CD4-positive, alpha-beta T cell (primary cell): ENCODE data around the gene ZNHIT1. TPM values are rescaled to one million over a fixed set of nuclear protein-coding genes. Genes with fewer than 3 reads are reported as not detected.

Source experiments
- ATAC-seq: fragments of 200-7000 bp; cut with Tn5 transposase; one replicate; pipeline ENCODE4 v1.10.0; 2022; ENCODE audit warnings: mild to moderate bottlenecking; ENCODE audit not compliant: poor library complexity
- CTCF ChIA-PET: fragments of 350-600 bp; sonication (Branson Sonifier 250); formaldehyde crosslinking; loops from one replicate; lab custom pipeline; 2021; ENCODE audit warnings: antibody characterized with exemption, inconsistent platforms; lab: Charles Lee
- POLR2A ChIA-PET: fragments of 350-600 bp; sonication (Branson Sonifier 250); formaldehyde crosslinking; loops from one replicate; lab custom pipeline; 2021; ENCODE audit warnings: antibody characterized with exemption, inconsistent platforms; lab: Charles Lee
- DNase-seq, 14 experiments: peaks; one replicate each; pipeline ENCODE4 v3.0.0-alpha.2; 2013 to 2020; ENCODE audit warnings: mixed read lengths in 2 of 14
- H3K27ac ChIP-seq, 2 donors: one replicate each; pipeline versions ENCODE4 v1.5.1 to v1.7.0; 2013; ENCODE audit warnings: low read length in 2 of 2, low read depth in 1 of 2, mild to moderate bottlenecking in 1 of 2
- H3K27me3 ChIP-seq, 2 experiments: 1 replicate in 1 of 2; 2 replicates in 1 of 2; pipeline versions ENCODE4 v1.6.1 to v1.7.0; 2013; ENCODE audit warnings: low read length in 2 of 2, control low read depth in 1 of 2, mild to moderate bottlenecking in 1 of 2, moderate library complexity in 1 of 2; ENCODE audit not compliant: insufficient read depth in 2 of 2, control insufficient read depth in 1 of 2
- H3K36me3 ChIP-seq: one replicate; pipeline ENCODE4 v1.6.1; 2013; ENCODE audit warnings: low read length, control low read depth; ENCODE audit not compliant: insufficient read depth
- H3K4me1 ChIP-seq: one replicate; pipeline ENCODE4 v1.6.1; 2013; ENCODE audit warnings: low read length, control low read depth; ENCODE audit not compliant: insufficient read depth
- H3K4me3 ChIP-seq: one replicate; pipeline ENCODE4 v1.5.1; 2013; ENCODE audit warnings: mild to moderate bottlenecking, low read length, moderate library complexity
- H3K9me3 ChIP-seq, 2 experiments: 1 replicate in 1 of 2; 2 replicates in 1 of 2; pipeline versions ENCODE4 v1.6.1 to v1.7.0; 2013; ENCODE audit warnings: low read length in 2 of 2, mild to moderate bottlenecking in 2 of 2, control low read depth in 1 of 2, moderate library complexity in 1 of 2; ENCODE audit not compliant: control insufficient read depth in 1 of 2, insufficient read depth in 1 of 2
- H3K27ac Mint-ChIP-seq: one replicate; pipeline ENCODE4 v1.8.0; 2020; ENCODE audit warnings: mixed read lengths
- H3K27me3 Mint-ChIP-seq: one replicate; pipeline ENCODE4 v1.8.0; 2021; ENCODE audit warnings: mixed read lengths
- H3K36me3 Mint-ChIP-seq: one replicate; pipeline ENCODE4 v1.8.0; 2021; ENCODE audit warnings: low read depth, mixed read lengths
- H3K4me1 Mint-ChIP-seq: one replicate; pipeline ENCODE4 v1.8.0; 2021; ENCODE audit warnings: low read depth, mixed read lengths
- H3K4me3 Mint-ChIP-seq: one replicate; pipeline ENCODE4 v1.8.0; 2020; ENCODE audit warnings: mild to moderate bottlenecking, mixed read lengths
- H3K9me3 Mint-ChIP-seq: one replicate; pipeline ENCODE4 v1.8.0; 2020; ENCODE audit warnings: mixed read lengths
- intact Hi-C, 2 experiments: fragments of 100-400 bp; cut with DNase I in 1 of 2; cut with micrococcal nuclease in 1 of 2; formaldehyde crosslinking; loops; one replicate each; pipeline versions ENCODE4 v1.15.1 to v1.9.0; 2023 to 2025; cut with DNase I, micrococcal nuclease
- total RNA-seq, 174 experiments: library from RNA in 2 of 174; stranded (reverse) in 2 of 174; gene quantifications; one replicate each; pipeline ENCODE4 v1.2.3 and lab custom pipeline; 2021 to 2026
- TF ChIP-seq, protein P1 (sequence below): fragments of 200-600 bp; IDR thresholded peaks from one replicate; pipeline ENCODE4 v1.8.0; 2022; ENCODE audit warnings: antibody characterized with exemption, mild to moderate bottlenecking

The ZNHIT1 gene
- total RNA-seq, 2 experiments from 2014 or later, result 28.4 to 30.6 TPM

DNA sequence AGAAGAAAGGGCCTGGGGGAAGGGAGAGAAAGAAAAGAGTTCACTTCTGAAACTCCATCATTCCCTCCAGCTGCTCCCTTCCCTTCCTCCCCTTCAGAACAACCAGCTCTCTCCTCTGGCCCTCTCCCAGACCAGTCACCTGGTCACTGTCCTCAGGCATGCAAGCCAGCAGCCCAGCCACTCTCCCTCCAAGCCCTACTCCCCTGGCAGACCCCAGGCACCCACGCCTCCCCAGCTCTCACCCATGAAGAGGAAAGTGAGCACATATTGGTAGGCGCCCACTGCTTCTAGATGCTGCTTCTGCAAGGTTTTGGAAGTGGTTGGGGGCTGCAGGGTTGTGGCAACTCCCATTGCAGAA, 17.5 kb upstream of the ZNHIT1 start:
- CTCF ChIA-PET, result no interaction called here
- Mint-ChIP-seq H3K4me3 (no peak overlapping the region), H3K27ac (no peak overlapping the region), H3K27me3 (peaks cover 40% of the 10 kb centered on the region), H3K4me1 (peaks cover 15% of the 10 kb centered on the region), H3K36me3 (peaks cover 4% of the 10 kb centered on the region), H3K9me3 (no peaks in the 10 kb centered on the region)
- POLR2A ChIA-PET, result no interaction called here
- H3K36me3 ChIP-seq, result no peaks in the 10 kb centered on the region
- intact Hi-C loops, result no loop called here
- H3K27ac ChIP-seq, result no peak overlapping the region
- no peak overlapping the region for H3K4me3 ChIP-seq
- DNase-seq, result no peak
- TF ChIP-seq, protein P1, sequence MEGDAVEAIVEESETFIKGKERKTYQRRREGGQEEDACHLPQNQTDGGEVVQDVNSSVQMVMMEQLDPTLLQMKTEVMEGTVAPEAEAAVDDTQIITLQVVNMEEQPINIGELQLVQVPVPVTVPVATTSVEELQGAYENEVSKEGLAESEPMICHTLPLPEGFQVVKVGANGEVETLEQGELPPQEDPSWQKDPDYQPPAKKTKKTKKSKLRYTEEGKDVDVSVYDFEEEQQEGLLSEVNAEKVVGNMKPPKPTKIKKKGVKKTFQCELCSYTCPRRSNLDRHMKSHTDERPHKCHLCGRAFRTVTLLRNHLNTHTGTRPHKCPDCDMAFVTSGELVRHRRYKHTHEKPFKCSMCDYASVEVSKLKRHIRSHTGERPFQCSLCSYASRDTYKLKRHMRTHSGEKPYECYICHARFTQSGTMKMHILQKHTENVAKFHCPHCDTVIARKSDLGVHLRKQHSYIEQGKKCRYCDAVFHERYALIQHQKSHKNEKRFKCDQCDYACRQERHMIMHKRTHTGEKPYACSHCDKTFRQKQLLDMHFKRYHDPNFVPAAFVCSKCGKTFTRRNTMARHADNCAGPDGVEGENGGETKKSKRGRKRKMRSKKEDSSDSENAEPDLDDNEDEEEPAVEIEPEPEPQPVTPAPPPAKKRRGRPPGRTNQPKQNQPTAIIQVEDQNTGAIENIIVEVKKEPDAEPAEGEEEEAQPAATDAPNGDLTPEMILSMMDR, result no peak
- peaks cover 0 to 13% of the 10 kb centered on the region in 2 experiments for H3K9me3 ChIP-seq
- peaks cover 37% of the 10 kb centered on the region for H3K4me1 ChIP-seq
- H3K27me3 ChIP-seq, result peaks cover 18 to 24% of the 10 kb centered on the region in 2 experiments
- no peak for ATAC-seq

DNA sequence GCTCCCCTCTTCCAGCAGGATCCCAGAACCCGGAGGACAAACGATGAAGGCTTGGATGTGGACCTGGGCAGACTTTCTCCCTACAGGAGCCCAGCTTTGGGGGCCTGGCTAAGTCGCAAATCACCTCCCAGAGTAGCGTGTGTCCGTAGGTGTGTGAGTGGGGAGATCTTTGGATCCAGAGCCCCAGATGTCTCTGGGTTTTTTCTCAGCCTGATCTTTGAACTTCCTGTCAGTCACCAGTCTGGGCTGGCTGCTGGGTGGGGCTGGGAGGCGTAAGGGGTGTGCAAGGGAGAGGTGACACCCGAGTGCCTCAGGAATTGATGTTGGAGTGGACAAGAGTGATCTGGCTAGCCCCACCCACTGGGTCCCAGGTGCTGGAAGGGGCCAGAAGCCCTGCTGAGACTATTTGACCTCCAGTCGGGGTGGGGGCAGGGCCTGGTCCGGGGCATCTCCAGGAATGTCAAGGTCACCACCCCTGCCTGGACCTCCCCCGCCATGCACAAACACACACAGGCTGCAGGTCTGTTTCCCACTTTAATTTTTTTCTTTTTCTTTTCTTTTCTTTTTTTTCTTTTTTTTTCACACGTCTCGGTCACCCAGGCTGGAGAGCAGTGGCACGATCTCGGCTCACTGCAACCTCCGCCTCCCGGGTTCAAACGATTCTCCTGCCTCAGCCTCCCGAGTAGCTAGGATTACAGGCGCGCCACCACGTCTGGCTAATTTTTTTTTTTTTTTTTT, 16.9 kb upstream of the ZNHIT1 start, which contains the start of gene MOGAT3:
Gene MOGAT3 (minus strand): TSS at position 175 of the 738 bp plus-strand sequence. CDS start 182 bp downstream, outside the sequence.
- ChIA-PET POLR2A (no interaction called here), CTCF (no interaction called here)
- H3K27me3 Mint-ChIP-seq, result peaks cover 40% of the 10 kb centered on the region
- Histone ChIP-seq H3K9me3 (peaks cover 0 to 13% of the 10 kb centered on the region in 2 experiments), H3K27ac (no peak within 1 kb of the TSS), H3K27me3 (peaks cover 18 to 24% of the 10 kb centered on the region in 2 experiments), H3K36me3 (no peaks in the 10 kb centered on the region), H3K4me1 (peaks cover 37% of the 10 kb centered on the region), H3K4me3 (no peak within 1 kb of the TSS)
- H3K4me3 Mint-ChIP-seq, result peak within 1 kb of the TSS; percentile 79
- peaks cover 15% of the 10 kb centered on the region for H3K4me1 Mint-ChIP-seq
- intact Hi-C loops, result no loop called here
- no peak within 1 kb of the TSS for H3K27ac Mint-ChIP-seq
- no peak for DNase-seq
- H3K9me3 Mint-ChIP-seq, result no peaks in the 10 kb centered on the region
- ATAC-seq, result peak; percentile 58
- H3K36me3 Mint-ChIP-seq, result peaks cover 4% of the 10 kb centered on the region
- TF ChIP-seq, protein P1, result no peak

DNA sequence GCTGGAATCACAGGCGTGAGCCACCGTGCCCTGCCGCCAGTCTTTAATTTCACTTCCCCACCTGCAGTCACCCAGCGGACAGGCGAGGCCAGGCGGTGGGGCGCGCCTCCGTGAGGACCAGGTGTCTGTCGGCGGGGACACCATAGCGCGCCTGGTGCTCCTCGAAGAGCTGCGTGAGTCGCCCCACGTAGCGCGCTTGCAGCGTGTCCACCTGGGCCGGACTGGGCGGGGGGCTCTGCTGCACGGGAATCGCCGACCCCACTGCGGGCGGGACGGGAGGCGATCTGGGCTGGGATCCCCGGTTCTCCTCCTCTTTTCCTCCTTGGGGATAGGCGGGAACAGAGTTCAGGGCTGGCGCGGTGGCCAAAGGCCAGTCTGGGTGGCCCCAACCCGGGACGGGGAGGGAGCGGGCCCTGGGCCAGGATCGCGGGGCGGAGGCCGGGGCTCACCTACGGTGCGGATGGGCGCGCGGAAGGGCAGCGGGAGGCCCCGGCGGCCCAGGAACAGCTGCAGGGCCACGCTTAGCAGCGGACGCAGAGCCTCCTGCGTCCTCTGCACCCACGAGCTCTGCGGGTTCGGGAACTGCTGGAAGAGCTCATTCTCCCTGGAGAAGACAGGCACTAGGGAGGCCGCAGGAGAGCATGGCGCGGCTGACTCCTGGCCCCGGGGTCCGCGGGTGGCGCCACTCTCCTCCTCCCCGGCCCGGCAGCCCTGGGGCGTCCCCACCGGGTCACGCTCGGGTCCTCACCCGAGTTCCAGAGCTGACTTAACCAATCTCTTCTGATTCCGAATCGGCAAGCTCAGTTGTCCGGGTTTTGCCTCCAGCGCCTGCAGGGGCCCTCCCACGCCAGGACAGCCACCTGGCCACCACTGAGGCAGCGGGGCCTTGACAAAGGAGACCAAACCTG, 16.0 kb upstream of the ZNHIT1 start:
- TF ChIP-seq, protein P1, result no peak
- Histone ChIP-seq H3K36me3 (no peaks in the 10 kb centered on the region), H3K27ac (no peak overlapping the region), H3K9me3 (peaks cover 0 to 13% of the 10 kb centered on the region in 2 experiments), H3K4me3 (no peak overlapping the region), H3K4me1 (peaks cover 37% of the 10 kb centered on the region), H3K27me3 (peaks cover 18 to 24% of the 10 kb centered on the region in 2 experiments)
- Mint-ChIP-seq H3K27me3 (peaks cover 40% of the 10 kb centered on the region), H3K36me3 (peaks cover 4% of the 10 kb centered on the region), H3K4me1 (peaks cover 15% of the 10 kb centered on the region), H3K27ac (no peak overlapping the region), H3K4me3 (no peak overlapping the region), H3K9me3 (no peaks in the 10 kb centered on the region)
- intact Hi-C loops, result no loop called here
- DNase-seq (peak in 1 of 14 experiments; percentile 25), ATAC-seq (no peak)
- POLR2A ChIA-PET, result interaction anchor here (1.4 kb wide), 1 partner anchor 16 kb away, joined by 4 read pairs; the partner anchor contains the start of gene ZNHIT1
- CTCF ChIA-PET, result interaction anchor here (0.5 kb wide), 2 partner anchors 19 to 303 kb away, joined by 3 to 5 read pairs; no protein-coding TSS in a partner anchor
